Karpas-422 (cell line): ENCODE measurements around the gene ZBTB16. TPM values are rescaled to one million over a fixed set of nuclear protein-coding genes. Genes with fewer than 3 reads are reported as not detected.

Source experiments
- DNase-seq: peaks from one replicate; pipeline ENCODE4 v3.0.0-alpha.2; 2015
- H2AFZ ChIP-seq: fragments of 200-600 bp; sonication (generic); 2 replicates; pipeline ENCODE4 v1.6.1; 2014; ENCODE audit warnings: antibody characterized with exemption, low read length, mixed read lengths
- H3K27ac ChIP-seq: fragments of 200-600 bp; sonication (generic); 2 replicates; pipeline ENCODE4 v1.5.1; 2014; ENCODE audit warnings: mild to moderate bottlenecking, low read length, moderate library complexity
- H3K27me3 ChIP-seq: fragments of 200-600 bp; sonication (generic); 2 replicates; pipeline ENCODE4 v1.6.1; 2014; ENCODE audit warnings: low read length, mixed read lengths
- H3K36me3 ChIP-seq: fragments of 200-600 bp; sonication (generic); 2 replicates; pipeline ENCODE4 v1.6.1; 2014; ENCODE audit warnings: low read length, mixed read lengths; ENCODE audit not compliant: insufficient read depth
- H3K4me1 ChIP-seq: fragments of 200-600 bp; sonication (generic); 2 replicates; pipeline ENCODE4 v1.6.1; 2014; ENCODE audit warnings: mild to moderate bottlenecking, low read length, mixed read lengths
- H3K4me2 ChIP-seq: fragments of 200-600 bp; sonication (generic); 2 replicates; pipeline ENCODE4 v1.6.1; 2014; ENCODE audit warnings: low read length, low read depth, mild to moderate bottlenecking; ENCODE audit not compliant: poor library complexity, severe bottlenecking
- H3K4me3 ChIP-seq: fragments of 200-600 bp; sonication (generic); 2 replicates; pipeline ENCODE4 v1.5.1; 2014; ENCODE audit warnings: mild to moderate bottlenecking, antibody characterized with exemption, low read length, mixed read lengths
- H3K79me2 ChIP-seq: fragments of 200-600 bp; sonication (generic); 2 replicates; pipeline ENCODE4 v1.6.1; 2014; ENCODE audit warnings: mild to moderate bottlenecking, low read length, mixed read lengths
- H3K9ac ChIP-seq: fragments of 200-600 bp; sonication (generic); 2 replicates; pipeline ENCODE4 v1.6.0; 2014; ENCODE audit warnings: low read length
- H3K9me2 ChIP-seq: fragments of 200-600 bp; sonication (generic), shearing (Covaris generic); replicated peaks from 2 replicates; pipeline ENCODE4 v1.6.0; 2014; ENCODE audit warnings: mild to moderate bottlenecking, low read length, moderate library complexity; ENCODE audit not compliant: insufficient read depth
- H3K9me3 ChIP-seq: fragments of 300-700, 200-600 bp; sonication (generic); 2 replicates; pipeline ENCODE4 v1.6.1; 2014; ENCODE audit warnings: low read length, mixed read lengths
- H4K20me1 ChIP-seq: fragments of 200-600 bp; sonication (generic); 2 replicates; pipeline ENCODE4 v1.6.1; 2014; ENCODE audit warnings: mild to moderate bottlenecking, antibody characterized with exemption, low read length, low read depth; ENCODE audit not compliant: insufficient read depth
- total RNA-seq: library from RNA; depleted of rRNA; stranded (reverse); fragments of >200 nt; shearing (Covaris generic); gene quantifications from 2 replicates; pipeline ENCODE4 v1.2.3, GENCODE V29; 2014; ENCODE audit warnings: low replicate concordance

Gene ZBTB16
- total RNA-seq, 1 experiment from 2014 or later = not detected

DNA sequence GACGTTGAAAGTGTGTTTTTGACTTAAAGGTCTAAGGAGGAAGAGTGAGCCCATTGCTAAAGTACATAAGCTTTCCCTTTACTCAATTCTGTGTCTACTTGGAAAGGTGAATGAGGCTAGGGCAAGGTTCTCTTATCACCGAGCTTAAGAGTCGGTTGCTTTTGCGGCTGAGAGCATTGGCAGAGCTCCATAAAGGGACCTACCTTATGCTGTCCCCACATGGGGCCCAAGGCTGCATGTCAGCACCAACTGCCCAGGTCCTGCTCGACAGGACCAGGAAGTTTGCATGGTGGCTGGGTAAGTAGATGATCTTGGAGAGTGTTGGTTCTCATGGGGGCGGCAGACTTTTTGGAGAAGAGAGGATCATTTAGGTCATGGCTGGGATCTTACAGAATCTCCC is 91.2 kb downstream of the ZBTB16 start:
- H3K79me2 ChIP-seq = no peaks in the 10 kb centered on the region
- H3K4me2 ChIP-seq = no peak overlapping the region
- H3K36me3 ChIP-seq = no peaks in the 10 kb centered on the region
- no peak overlapping the region for H2AFZ ChIP-seq
- no peak for DNase-seq
- no peak overlapping the region for H3K9ac ChIP-seq
- H3K9me2 ChIP-seq = no peaks in the 10 kb centered on the region
- no peaks in the 10 kb centered on the region for H3K9me3 ChIP-seq
- no peak overlapping the region for H3K27ac ChIP-seq
- H4K20me1 ChIP-seq = no peaks in the 10 kb centered on the region
- H3K27me3 ChIP-seq = no peaks in the 10 kb centered on the region
- H3K4me1 ChIP-seq = no peaks in the 10 kb centered on the region
- H3K4me3 ChIP-seq = no peak overlapping the region

DNA sequence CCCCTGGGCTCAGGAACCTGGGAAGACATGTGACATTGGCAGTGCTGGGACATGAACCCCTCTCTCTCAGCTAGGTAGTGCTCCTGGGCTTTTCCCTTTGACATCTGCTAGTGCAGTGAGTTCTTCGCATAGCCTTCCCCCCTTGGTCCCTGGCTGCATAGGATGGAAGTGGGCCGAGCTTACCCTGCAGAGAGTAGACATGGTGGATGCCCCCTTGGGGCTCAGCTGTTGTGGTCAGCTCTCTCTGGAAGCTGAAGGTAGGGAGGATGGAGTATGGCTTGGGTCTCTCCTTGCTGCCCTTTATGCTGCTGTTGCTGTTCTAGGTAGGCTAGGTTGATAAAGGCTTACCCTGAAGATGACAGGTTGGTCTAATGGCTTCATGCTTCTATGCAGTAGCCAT is 92.1 kb downstream of the ZBTB16 start:
- no peak overlapping the region for H2AFZ ChIP-seq

DNA sequence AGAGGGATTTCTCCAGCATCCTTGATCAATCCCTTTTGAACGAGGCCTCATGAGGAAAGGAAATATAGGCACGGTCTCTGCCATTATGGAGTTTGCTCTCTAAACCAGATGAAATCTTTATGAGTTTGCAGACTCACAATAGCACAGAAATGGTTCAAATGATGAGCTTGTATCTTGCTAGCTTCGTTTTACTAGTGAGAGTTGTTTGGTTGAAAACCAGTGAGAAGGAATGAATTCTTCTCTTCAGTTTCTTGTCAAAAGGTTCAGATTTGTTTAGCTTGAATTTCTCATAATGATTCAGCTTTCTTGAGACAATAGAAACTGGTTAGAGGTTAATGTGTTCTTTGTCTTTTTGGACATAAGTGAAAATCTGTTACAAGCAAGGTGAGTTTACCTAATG is 92.7 kb downstream of the ZBTB16 start:
- Histone ChIP-seq H3K36me3 (no peaks in the 10 kb centered on the region), H4K20me1 (no peaks in the 10 kb centered on the region), H3K4me2 (no peak overlapping the region), H3K4me3 (no peak overlapping the region), H3K9ac (no peak overlapping the region), H3K9me2 (no peaks in the 10 kb centered on the region), H2AFZ (no peak overlapping the region), H3K9me3 (no peaks in the 10 kb centered on the region), H3K27ac (no peak overlapping the region), H3K27me3 (no peaks in the 10 kb centered on the region), H3K4me1 (no peaks in the 10 kb centered on the region), H3K79me2 (no peaks in the 10 kb centered on the region)
- DNase-seq = no peak

More for the DNA sequence above, 92.1 kb downstream of the ZBTB16 start:
- Histone ChIP-seq H3K4me2 (no peak overlapping the region), H4K20me1 (no peaks in the 10 kb centered on the region), H3K9me2 (no peaks in the 10 kb centered on the region), H3K9me3 (no peaks in the 10 kb centered on the region), H3K36me3 (no peaks in the 10 kb centered on the region), H3K4me3 (no peak overlapping the region), H3K9ac (no peak overlapping the region), H3K27me3 (no peaks in the 10 kb centered on the region), H3K27ac (no peak overlapping the region), H3K79me2 (no peaks in the 10 kb centered on the region), H3K4me1 (no peaks in the 10 kb centered on the region)
- DNase-seq = no peak

DNA sequence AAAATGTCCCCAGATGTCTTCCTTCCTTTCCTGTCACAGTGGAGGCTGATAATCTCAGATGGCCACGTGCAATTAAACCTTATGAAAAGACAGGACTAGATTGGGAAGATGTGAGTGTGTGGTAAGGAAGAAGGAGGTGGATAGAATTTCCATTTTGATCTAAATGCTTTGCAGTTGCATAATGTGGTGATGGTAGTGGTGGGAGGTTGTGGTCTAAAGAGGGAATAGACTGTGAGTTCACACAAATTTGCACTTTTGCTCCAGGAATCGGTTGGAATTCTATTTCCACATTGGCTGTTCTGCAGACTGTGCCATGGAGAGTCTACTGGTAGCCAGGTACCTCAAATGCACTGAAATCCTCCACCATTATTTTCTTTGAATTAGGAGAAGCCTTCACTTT is 93.3 kb downstream of the ZBTB16 start:
- no peaks in the 10 kb centered on the region for H3K79me2 ChIP-seq
- no peaks in the 10 kb centered on the region for H3K9me3 ChIP-seq

DNA sequence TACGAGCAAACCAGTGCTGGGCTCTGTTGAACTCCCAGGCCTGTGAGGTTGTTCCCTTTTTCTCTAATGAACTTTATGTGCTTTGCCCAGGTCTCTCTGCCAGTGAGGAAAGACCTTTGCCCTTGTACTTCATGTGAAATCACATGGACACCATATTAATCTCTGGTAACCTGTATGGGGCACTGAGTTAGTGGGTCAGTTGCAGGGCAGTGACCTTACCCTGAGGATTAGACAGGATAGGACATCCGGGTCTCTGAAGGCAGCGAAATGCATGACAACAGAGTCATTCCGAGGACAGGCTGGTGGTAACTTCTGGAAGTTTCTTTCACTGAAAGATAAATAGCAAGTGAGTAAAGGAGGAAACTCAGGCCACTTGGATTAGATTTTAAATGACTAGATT is 93.7 kb downstream of the ZBTB16 start:
- Histone ChIP-seq H3K9me2 (no peaks in the 10 kb centered on the region), H3K4me3 (no peak overlapping the region), H3K9me3 (no peaks in the 10 kb centered on the region), H3K4me2 (no peak overlapping the region), H3K27ac (no peak overlapping the region), H2AFZ (no peak overlapping the region), H3K27me3 (no peaks in the 10 kb centered on the region), H4K20me1 (no peaks in the 10 kb centered on the region), H3K79me2 (no peaks in the 10 kb centered on the region), H3K36me3 (no peaks in the 10 kb centered on the region), H3K9ac (no peak overlapping the region), H3K4me1 (no peaks in the 10 kb centered on the region)
- DNase-seq = no peak

More for the DNA sequence above, 93.3 kb downstream of the ZBTB16 start:
- Histone ChIP-seq H3K9me2 (no peaks in the 10 kb centered on the region), H3K4me2 (no peak overlapping the region), H3K4me1 (no peaks in the 10 kb centered on the region), H2AFZ (no peak overlapping the region), H3K9ac (no peak overlapping the region), H3K27me3 (no peaks in the 10 kb centered on the region), H3K27ac (no peak overlapping the region), H3K4me3 (no peak overlapping the region), H4K20me1 (no peaks in the 10 kb centered on the region), H3K36me3 (no peaks in the 10 kb centered on the region)
- DNase-seq = no peak

DNA sequence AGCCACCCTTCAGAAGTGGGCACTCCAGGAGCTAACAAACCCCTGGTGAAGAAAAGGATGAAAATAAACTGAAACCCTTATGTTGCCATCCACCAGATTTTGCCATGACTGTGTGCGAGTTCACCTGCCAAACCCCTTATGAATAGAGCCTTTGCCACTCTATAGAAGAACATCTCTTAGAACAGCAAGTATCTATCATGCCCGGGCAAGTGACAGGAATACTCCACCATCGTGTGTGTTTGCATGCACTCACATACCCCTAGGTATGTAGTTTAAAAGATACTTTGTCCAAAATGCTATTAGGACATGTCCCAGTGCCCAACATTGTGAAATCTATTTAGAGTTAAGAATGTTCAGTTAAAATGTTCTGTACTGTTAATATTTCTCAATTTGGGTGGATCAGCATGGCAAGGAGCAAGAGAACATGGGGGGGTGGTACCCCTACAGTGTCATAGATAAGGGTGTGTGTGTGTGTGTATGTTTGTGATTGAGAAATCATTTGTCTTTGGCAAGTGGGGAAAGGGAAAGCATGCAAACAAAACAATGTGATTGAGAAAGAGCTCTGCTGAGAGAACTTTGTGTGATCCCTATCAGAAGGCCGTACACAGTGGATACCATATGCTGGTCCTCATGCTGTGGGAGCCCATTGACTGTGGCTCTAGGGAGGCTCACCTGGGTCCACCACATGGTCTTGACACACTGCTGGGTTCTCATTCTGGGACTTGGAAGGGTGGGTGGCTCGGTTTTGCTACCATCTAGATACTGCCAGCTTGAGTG is 94.9 kb downstream of the ZBTB16 start:
- Histone ChIP-seq H3K9me2 (no peaks in the 10 kb centered on the region), H3K4me1 (peaks cover 3% of the 10 kb centered on the region), H2AFZ (no peak overlapping the region), H3K27me3 (no peaks in the 10 kb centered on the region), H3K4me2 (no peak overlapping the region), H3K36me3 (no peaks in the 10 kb centered on the region), H3K9ac (no peak overlapping the region), H3K9me3 (no peaks in the 10 kb centered on the region), H3K4me3 (no peak overlapping the region), H3K27ac (no peak overlapping the region), H4K20me1 (no peaks in the 10 kb centered on the region), H3K79me2 (no peaks in the 10 kb centered on the region)
- DNase-seq = no peak

DNA sequence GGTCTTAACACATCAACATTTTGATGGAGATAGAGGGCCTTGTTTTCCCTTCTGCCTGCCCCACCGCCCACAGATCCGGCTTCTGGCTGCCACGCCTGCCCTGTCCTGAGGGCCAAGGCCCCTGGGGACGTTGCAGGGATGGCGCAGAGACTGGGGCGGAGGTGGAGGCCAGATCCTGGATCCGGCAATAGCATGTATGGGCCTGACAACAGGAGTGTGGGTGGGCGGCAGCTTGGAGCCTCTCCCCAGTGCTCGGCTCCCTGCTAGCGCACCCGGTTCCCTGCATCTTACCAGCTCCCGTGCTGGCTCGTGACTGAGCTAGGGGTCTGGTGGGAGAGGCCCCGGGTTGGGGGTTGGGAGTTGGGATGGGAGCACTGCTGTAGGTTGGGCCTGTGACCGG is 95.6 kb downstream of the ZBTB16 start:
- no peaks in the 10 kb centered on the region for H3K27me3 ChIP-seq
- H2AFZ ChIP-seq = no peak overlapping the region
- no peaks in the 10 kb centered on the region for H3K9me3 ChIP-seq
- no peaks in the 10 kb centered on the region for H3K36me3 ChIP-seq
- H3K9me2 ChIP-seq = no peaks in the 10 kb centered on the region
- H3K4me2 ChIP-seq = no peak overlapping the region
- no peak overlapping the region for H3K4me3 ChIP-seq
- H3K9ac ChIP-seq = no peak overlapping the region
- H4K20me1 ChIP-seq = no peaks in the 10 kb centered on the region
- peaks cover 10% of the 10 kb centered on the region for H3K4me1 ChIP-seq
- no peak overlapping the region for H3K27ac ChIP-seq
- no peaks in the 10 kb centered on the region for H3K79me2 ChIP-seq
- no peak for DNase-seq

DNA sequence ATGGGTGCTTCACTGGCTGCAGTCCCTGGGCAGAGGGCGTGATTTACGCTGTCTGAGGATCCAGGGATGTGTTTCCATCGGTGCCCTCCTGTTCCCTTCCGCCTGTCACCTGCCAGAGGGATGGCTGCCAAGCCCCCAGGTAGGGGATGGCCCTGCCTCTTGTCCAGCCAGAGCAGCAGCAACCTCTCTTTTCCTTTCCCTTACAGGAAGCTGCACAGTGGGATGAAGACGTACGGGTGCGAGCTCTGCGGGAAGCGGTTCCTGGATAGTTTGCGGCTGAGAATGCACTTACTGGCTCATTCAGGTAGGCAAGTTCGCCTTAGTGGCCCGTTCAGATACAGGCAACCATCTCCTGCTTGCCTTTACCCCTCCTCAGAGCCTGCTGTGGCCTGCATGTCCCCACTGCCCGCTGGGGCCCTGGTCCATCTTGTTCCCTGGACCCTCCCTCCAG is 96.6 kb downstream of the ZBTB16 start:
- Histone ChIP-seq H3K9me2 (no peaks in the 10 kb centered on the region), H4K20me1 (no peaks in the 10 kb centered on the region), H3K9me3 (no peaks in the 10 kb centered on the region), H3K4me2 (no peak overlapping the region), H3K4me1 (peaks cover 18% of the 10 kb centered on the region), H3K79me2 (no peaks in the 10 kb centered on the region), H3K36me3 (no peaks in the 10 kb centered on the region), H3K27me3 (no peaks in the 10 kb centered on the region), H3K9ac (no peak overlapping the region), H3K4me3 (no peak overlapping the region), H2AFZ (no peak overlapping the region), H3K27ac (no peak overlapping the region)
- DNase-seq = no peak
